ENCODE data around the gene ADAP1. TPM values are rescaled to one million over a fixed set of nuclear protein-coding genes. Genes with fewer than 3 reads are reported as not detected.
"Not testable (repeated sequence)": the region's sequence is repeated elsewhere in the genome, so short reads cannot be mapped to it uniquely, and the experiment has no call there.

Gene ADAP1
- total RNA-seq, 1 donor from 2014 or later, result 19.2 TPM

- DNase-seq (ENCODE audit: low spot score), result no peak
Observed at GRCh38 chr7:910441-910861, 44.0 kb downstream of the ADAP1 start.

- DNase-seq (ENCODE audit: low spot score), result no peak
Observed at GRCh38 chr7:909358-910329, 44.8 kb downstream of the ADAP1 start.

- DNase-seq (ENCODE audit: low spot score), result not testable (repeated sequence)
Observed at GRCh38 chr7:908591-909357, 45.7 kb downstream of the ADAP1 start.

GRCh38 chr7:908159-908581 is 46.3 kb downstream of the ADAP1 start:
- no peak for DNase-seq (ENCODE audit: low spot score)

GRCh38 chr7:907158-907980 is 47.1 kb downstream of the ADAP1 start:
- DNase-seq (ENCODE audit: low spot score), result no peak

GRCh38 chr7:906776-907157 is 47.7 kb downstream of the ADAP1 start:
- DNase-seq (ENCODE audit: low spot score), result no peak

- no peak for DNase-seq (ENCODE audit: low spot score)
Observed at GRCh38 chr7:904847-905246, 49.6 kb downstream of the ADAP1 start.

- DNase-seq (ENCODE audit: low spot score), result no peak
Observed at GRCh38 chr7:903921-904755, 50.3 kb downstream of the ADAP1 start.

GRCh38 chr7:902996-903395 is 51.5 kb downstream of the ADAP1 start:
- DNase-seq (ENCODE audit: low spot score), result no peak

- DNase-seq (ENCODE audit: low spot score), result no peak
Observed at GRCh38 chr7:901388-902154, 52.9 kb downstream of the ADAP1 start.

GRCh38 chr7:901041-901387 is 53.5 kb downstream of the ADAP1 start:
- DNase-seq (ENCODE audit: low spot score), result no peak

GRCh38 chr7:900331-901040 is 54.0 kb downstream of the ADAP1 start:
- DNase-seq (ENCODE audit: low spot score), result no peak

GRCh38 chr7:899806-900205 is 54.7 kb downstream of the ADAP1 start:
- no peak for DNase-seq (ENCODE audit: low spot score)

- DNase-seq (ENCODE audit: low spot score), result no peak
Observed at GRCh38 chr7:898855-899681, 55.4 kb downstream of the ADAP1 start.

GRCh38 chr7:898460-898854 is 56.0 kb downstream of the ADAP1 start:
- DNase-seq (ENCODE audit: low spot score), result no peak

- no peak for DNase-seq (ENCODE audit: low spot score)
Observed at GRCh38 chr7:897771-898376, 56.6 kb downstream of the ADAP1 start.

- no peak for DNase-seq (ENCODE audit: low spot score)
Observed at GRCh38 chr7:897086-897485, 57.4 kb downstream of the ADAP1 start.

Measured in mesenteric fat pad (tissue), 1 donor.